Measurements from ENCODE around the gene NT5C.

GRCh38 chr17:75084039-75084660 lies 47.4 kb downstream of the NT5C start:
- no peak for TF ChIP-seq ARNT (IDR thresholded peaks at IDR 0.05)
- TF ChIP-seq FOXA1 (IDR thresholded peaks at IDR 0.05): no peak
- no peak for TF ChIP-seq NFRKB (IDR thresholded peaks at IDR 0.05)
- TF ChIP-seq HDGF (IDR thresholded peaks at IDR 0.05; ENCODE audit: borderline replicate concordance): no peak
- no peak for TF ChIP-seq ZNF384 (IDR thresholded peaks at IDR 0.05)

Data from HEK293T (cell line).